HG02759 (cell line): ENCODE results near the gene HIC1.
A peak's percentile ranks its signal among the peaks of the same experiment; 100 is the strongest.

Source experiments
- ATAC-seq: cut with Tn5 transposase; IDR thresholded peaks from one replicate; pipeline ENCODE4 v1.9.1; 2021; ENCODE audit warnings: mild to moderate bottlenecking, moderate library complexity; ENCODE audit not compliant: unreplicated experiment

The HIC1 gene

GRCh38 chr17:2075336-2076086, 20.6 kb downstream of the HIC1 start:
- ATAC-seq: no peak

GRCh38 chr17:2076087-2076984, 21.4 kb downstream of the HIC1 start:
- no peak for ATAC-seq

GRCh38 chr17:2077040-2077439, 22.1 kb downstream of the HIC1 start:
- ATAC-seq: no peak

- no peak for ATAC-seq
These were observed 26.7 kb downstream of the HIC1 start for GRCh38 chr17:2081564-2081963.

GRCh38 chr17:2082003-2082781, 27.3 kb downstream of the HIC1 start:
- ATAC-seq: no peak

GRCh38 chr17:2083613-2084035, 28.7 kb downstream of the HIC1 start:
- ATAC-seq: peak; percentile 53

- ATAC-seq: peak; percentile 20
These were observed 29.3 kb downstream of the HIC1 start for GRCh38 chr17:2084036-2084765.

- no peak for ATAC-seq
These were observed 30.1 kb downstream of the HIC1 start for GRCh38 chr17:2084766-2085647.

GRCh38 chr17:2085648-2085949, 30.7 kb downstream of the HIC1 start:
- ATAC-seq: no peak

- ATAC-seq: no peak
These were observed 31.4 kb downstream of the HIC1 start for GRCh38 chr17:2086306-2086705.

GRCh38 chr17:2087597-2088211, 32.8 kb downstream of the HIC1 start:
- peak; percentile 44 for ATAC-seq

- peak; percentile 28 for ATAC-seq
These were observed 34.1 kb downstream of the HIC1 start for GRCh38 chr17:2089021-2089422.

- no peak for ATAC-seq
These were observed 35.3 kb downstream of the HIC1 start for GRCh38 chr17:2090210-2090641.

GRCh38 chr17:2090804-2091534, 36.1 kb downstream of the HIC1 start:
- ATAC-seq: no peak

GRCh38 chr17:2092253-2092652, 37.4 kb downstream of the HIC1 start:
- ATAC-seq: no peak

- no peak for ATAC-seq
These were observed 38.4 kb downstream of the HIC1 start for GRCh38 chr17:2093349-2093748.

GRCh38 chr17:2094891-2095535, 40.1 kb downstream of the HIC1 start:
- no peak for ATAC-seq

GRCh38 chr17:2095536-2095910, 40.6 kb downstream of the HIC1 start:
- no peak for ATAC-seq
